Fibroblast of upper back skin (primary cell): Measurements from ENCODE around the gene SLC25A45.

Experiments used
- DNase-seq: peaks from one replicate; pipeline ENCODE4 v3.0.0-alpha.2; 2013

The SLC25A45 gene

GRCh38 chr11:65402790-65403189, 20.3 kb upstream of the SLC25A45 start:
- DNase-seq = no peak

- no peak for DNase-seq
Observed at GRCh38 chr11:65401803-65402248, 19.4 kb upstream of the SLC25A45 start.

- DNase-seq = no peak
Observed at GRCh38 chr11:65401073-65401802, 18.8 kb upstream of the SLC25A45 start.

- no peak for DNase-seq
Observed at GRCh38 chr11:65400307-65401072, 18.0 kb upstream of the SLC25A45 start.

- DNase-seq = no peak
Observed at GRCh38 chr11:65399845-65400244, 17.4 kb upstream of the SLC25A45 start.

- no peak for DNase-seq
Observed at GRCh38 chr11:65399249-65399648, 16.8 kb upstream of the SLC25A45 start.

GRCh38 chr11:65398362-65398910, 16.0 kb upstream of the SLC25A45 start:
- DNase-seq = no peak

GRCh38 chr11:65396769-65397745, 14.6 kb upstream of the SLC25A45 start:
- no peak for DNase-seq

GRCh38 chr11:65395961-65396530, 13.6 kb upstream of the SLC25A45 start:
- no peak for DNase-seq

GRCh38 chr11:65394125-65394536, 11.7 kb upstream of the SLC25A45 start:
- DNase-seq = no peak

- no peak for DNase-seq
Observed at GRCh38 chr11:65393513-65394079, 11.2 kb upstream of the SLC25A45 start.

- DNase-seq = no peak
Observed at GRCh38 chr11:65392899-65393298, 10.5 kb upstream of the SLC25A45 start.

GRCh38 chr11:65392186-65392829, 9.9 kb upstream of the SLC25A45 start:
- DNase-seq = no peak

- peak; percentile 25 for DNase-seq
Observed at GRCh38 chr11:65390996-65391395, 8.6 kb upstream of the SLC25A45 start.

GRCh38 chr11:65390099-65390941, 7.9 kb upstream of the SLC25A45 start:
- no peak for DNase-seq

GRCh38 chr11:65389294-65389980, 7.0 kb upstream of the SLC25A45 start:
- DNase-seq = no peak

GRCh38 chr11:65388731-65389130, 6.3 kb upstream of the SLC25A45 start:
- DNase-seq = no peak

GRCh38 chr11:65386307-65387140, 4.1 kb upstream of the SLC25A45 start, which contains the start of gene FRMD8:
Gene FRMD8, plus strand, starts transcription at chr11:65386637. Its CDS starts 400 bp downstream, at chr11:65387037.
- peak; percentile 74 for DNase-seq
